ENCODE data around the gene BTBD2. TPM values are rescaled to one million over a fixed set of nuclear protein-coding genes. Genes with fewer than 3 reads are reported as not detected.

Gene BTBD2
- total and polyA plus RNA-seq, 2 of the 13 experiments (the other 11 are each of a cell fraction or from before 2014, with no cell fraction given): 28.1 to 45.3 TPM

DNA sequence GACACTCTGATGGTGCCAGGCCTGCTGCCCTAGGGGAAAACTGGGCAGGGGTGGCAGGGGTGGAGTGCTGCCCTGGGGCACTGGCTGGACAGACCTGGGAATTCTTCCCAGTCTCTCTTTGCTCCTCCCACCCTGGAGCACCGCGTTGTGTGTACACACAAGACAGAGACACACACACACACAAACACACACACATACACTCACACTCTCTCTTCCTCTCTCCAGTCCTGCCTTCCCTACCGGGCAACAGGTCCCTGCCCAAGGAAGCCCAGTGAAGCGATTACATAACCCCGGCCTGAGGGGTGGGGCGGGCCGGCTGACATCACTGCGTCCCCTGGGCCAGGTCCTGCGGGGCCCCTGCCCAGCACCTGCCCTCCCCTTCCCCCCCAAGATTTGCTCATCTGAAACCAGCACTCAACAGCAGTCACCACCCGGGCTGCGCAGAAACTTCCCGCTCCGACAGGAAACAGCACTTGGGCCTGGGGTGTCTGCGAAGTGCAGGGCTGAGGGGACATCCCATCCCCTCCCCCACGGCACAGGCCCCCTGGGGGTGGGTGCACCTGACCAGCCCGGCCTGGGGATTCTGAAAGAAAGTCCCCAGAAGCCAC lies 34.3 kb upstream of the BTBD2 start (continued):
- TF ChIP-seq, protein P1, sequence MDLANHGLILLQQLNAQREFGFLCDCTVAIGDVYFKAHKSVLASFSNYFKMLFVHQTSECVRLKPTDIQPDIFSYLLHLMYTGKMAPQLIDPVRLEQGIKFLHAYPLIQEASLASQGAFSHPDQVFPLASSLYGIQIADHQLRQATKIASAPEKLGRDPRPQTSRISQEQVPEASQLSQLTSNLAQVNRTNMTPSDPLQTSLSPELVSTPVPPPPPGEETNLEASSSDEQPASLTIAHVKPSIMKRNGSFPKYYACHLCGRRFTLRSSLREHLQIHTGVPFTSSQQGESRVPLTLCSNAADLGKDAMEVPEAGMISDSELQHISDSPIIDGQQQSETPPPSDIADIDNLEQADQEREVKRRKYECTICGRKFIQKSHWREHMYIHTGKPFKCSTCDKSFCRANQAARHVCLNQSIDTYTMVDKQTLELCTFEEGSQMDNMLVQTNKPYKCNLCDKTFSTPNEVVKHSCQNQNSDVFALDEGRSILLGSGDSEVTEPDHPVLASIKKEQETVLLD (CRISPR knock-in tag; IDR thresholded peaks at IDR 0.05; ENCODE audit: low read depth): no peak
- TF ChIP-seq, protein P2, sequence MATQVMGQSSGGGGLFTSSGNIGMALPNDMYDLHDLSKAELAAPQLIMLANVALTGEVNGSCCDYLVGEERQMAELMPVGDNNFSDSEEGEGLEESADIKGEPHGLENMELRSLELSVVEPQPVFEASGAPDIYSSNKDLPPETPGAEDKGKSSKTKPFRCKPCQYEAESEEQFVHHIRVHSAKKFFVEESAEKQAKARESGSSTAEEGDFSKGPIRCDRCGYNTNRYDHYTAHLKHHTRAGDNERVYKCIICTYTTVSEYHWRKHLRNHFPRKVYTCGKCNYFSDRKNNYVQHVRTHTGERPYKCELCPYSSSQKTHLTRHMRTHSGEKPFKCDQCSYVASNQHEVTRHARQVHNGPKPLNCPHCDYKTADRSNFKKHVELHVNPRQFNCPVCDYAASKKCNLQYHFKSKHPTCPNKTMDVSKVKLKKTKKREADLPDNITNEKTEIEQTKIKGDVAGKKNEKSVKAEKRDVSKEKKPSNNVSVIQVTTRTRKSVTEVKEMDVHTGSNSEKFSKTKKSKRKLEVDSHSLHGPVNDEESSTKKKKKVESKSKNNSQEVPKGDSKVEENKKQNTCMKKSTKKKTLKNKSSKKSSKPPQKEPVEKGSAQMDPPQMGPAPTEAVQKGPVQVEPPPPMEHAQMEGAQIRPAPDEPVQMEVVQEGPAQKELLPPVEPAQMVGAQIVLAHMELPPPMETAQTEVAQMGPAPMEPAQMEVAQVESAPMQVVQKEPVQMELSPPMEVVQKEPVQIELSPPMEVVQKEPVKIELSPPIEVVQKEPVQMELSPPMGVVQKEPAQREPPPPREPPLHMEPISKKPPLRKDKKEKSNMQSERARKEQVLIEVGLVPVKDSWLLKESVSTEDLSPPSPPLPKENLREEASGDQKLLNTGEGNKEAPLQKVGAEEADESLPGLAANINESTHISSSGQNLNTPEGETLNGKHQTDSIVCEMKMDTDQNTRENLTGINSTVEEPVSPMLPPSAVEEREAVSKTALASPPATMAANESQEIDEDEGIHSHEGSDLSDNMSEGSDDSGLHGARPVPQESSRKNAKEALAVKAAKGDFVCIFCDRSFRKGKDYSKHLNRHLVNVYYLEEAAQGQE (IDR thresholded peaks at IDR 0.05; ENCODE audit: borderline replicate concordance in 1 of 2, low read depth in 1 of 2, low read length in 2 of 2): no peak
- TF ChIP-seq PAWR (CRISPR knock-in tag; IDR thresholded peaks at IDR 0.05; ENCODE audit: borderline replicate concordance): no peak
- peak; percentile 17; the same call in 1 of the 2 replicates for TF ChIP-seq ETV5 (CRISPR knock-in tag; IDR thresholded peaks at IDR 0.05; ENCODE audit: borderline replicate concordance)
- TF ChIP-seq MYNN (CRISPR knock-in tag; IDR thresholded peaks at IDR 0.05; ENCODE audit: low read depth): no peak
- TF ChIP-seq TAF15 (IDR thresholded peaks at IDR 0.05; ENCODE audit: low read depth, low read length, poor library complexity, severe bottlenecking): no peak
- TF ChIP-seq NFYB (CRISPR knock-in tag; IDR thresholded peaks at IDR 0.05): no peak
- TF ChIP-seq, protein P3, sequence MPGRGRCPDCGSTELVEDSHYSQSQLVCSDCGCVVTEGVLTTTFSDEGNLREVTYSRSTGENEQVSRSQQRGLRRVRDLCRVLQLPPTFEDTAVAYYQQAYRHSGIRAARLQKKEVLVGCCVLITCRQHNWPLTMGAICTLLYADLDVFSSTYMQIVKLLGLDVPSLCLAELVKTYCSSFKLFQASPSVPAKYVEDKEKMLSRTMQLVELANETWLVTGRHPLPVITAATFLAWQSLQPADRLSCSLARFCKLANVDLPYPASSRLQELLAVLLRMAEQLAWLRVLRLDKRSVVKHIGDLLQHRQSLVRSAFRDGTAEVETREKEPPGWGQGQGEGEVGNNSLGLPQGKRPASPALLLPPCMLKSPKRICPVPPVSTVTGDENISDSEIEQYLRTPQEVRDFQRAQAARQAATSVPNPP (CRISPR knock-in tag; IDR thresholded peaks at IDR 0.05): no peak
- TF ChIP-seq ZNF766 (CRISPR knock-in tag; IDR thresholded peaks at IDR 0.05; ENCODE audit: borderline replicate concordance): no peak
- TF ChIP-seq, protein P4, sequence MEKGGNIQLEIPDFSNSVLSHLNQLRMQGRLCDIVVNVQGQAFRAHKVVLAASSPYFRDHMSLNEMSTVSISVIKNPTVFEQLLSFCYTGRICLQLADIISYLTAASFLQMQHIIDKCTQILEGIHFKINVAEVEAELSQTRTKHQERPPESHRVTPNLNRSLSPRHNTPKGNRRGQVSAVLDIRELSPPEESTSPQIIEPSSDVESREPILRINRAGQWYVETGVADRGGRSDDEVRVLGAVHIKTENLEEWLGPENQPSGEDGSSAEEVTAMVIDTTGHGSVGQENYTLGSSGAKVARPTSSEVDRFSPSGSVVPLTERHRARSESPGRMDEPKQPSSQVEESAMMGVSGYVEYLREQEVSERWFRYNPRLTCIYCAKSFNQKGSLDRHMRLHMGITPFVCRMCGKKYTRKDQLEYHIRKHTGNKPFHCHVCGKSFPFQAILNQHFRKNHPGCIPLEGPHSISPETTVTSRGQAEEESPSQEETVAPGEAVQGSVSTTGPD (CRISPR knock-in tag; IDR thresholded peaks at IDR 0.05): no peak
- TF ChIP-seq REXO4 (CRISPR knock-in tag; IDR thresholded peaks at IDR 0.05; ENCODE audit: borderline replicate concordance): no peak
- peak; percentile 50; the same call in 1 of the 2 replicates for TF ChIP-seq KDM5B (CRISPR knock-in tag; IDR thresholded peaks at IDR 0.05; ENCODE audit: borderline replicate concordance)
- TF ChIP-seq ZNF776 (CRISPR knock-in tag; IDR thresholded peaks at IDR 0.05): no peak
- no peak for TF ChIP-seq SIX4 (CRISPR knock-in tag; IDR thresholded peaks at IDR 0.05)
- TF ChIP-seq YEATS4 (CRISPR knock-in tag; IDR thresholded peaks at IDR 0.05; ENCODE audit: borderline replicate concordance): no peak
- TF ChIP-seq, protein P5, sequence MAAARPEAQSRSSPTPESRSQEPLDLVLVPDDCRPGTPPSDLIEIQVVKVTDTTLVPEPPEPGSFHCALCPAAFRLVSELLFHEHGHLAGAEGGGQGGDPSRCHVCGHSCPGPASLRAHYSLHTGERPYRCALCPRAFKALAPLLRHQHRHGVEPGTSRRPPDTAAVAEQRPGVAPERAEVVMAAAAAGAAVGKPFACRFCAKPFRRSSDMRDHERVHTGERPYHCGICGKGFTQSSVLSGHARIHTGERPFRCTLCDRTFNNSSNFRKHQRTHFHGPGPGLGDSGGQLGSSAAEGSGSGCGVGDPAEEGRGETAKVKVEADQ (CRISPR knock-in tag; IDR thresholded peaks at IDR 0.05; ENCODE audit: borderline replicate concordance): no peak

Data from HepG2 (cell line).